ENCODE data around the gene PALLD. TPM values are rescaled to one million over a fixed set of nuclear protein-coding genes. Genes with fewer than 3 reads are reported as not detected.

PALLD gene
- polyA plus RNA-seq, 1 donor (not counting 4 experiments of a cell fraction or from before 2014, with no cell fraction given) = 136 TPM

- Histone ChIP-seq H2AFZ (ENCODE audit: control insufficient read depth, low read length) (no peak overlapping the region), H3K9ac (ENCODE audit: control insufficient read depth, extremely low read depth, insufficient read depth, low read length) (no peak overlapping the region), H3K79me2 (ENCODE audit: control insufficient read depth, insufficient read depth, low read length) (no peaks in the 10 kb centered on the region), H3K9me1 (ENCODE audit: control insufficient read depth, extremely low read depth, insufficient read depth, low read length) (no peaks in the 10 kb centered on the region), H3K9me3 (ENCODE audit: control insufficient read depth, low read depth, low read length) (no peaks in the 10 kb centered on the region), H3K27me3 (ENCODE audit: control insufficient read depth, extremely low read depth, insufficient read depth, low read length) (no peaks in the 10 kb centered on the region), H3K27ac (ENCODE audit: control insufficient read depth, insufficient read depth, low read length) (no peak overlapping the region), H3K4me2 (ENCODE audit: control insufficient read depth, extremely low read depth, insufficient read depth, low read depth, low read length) (no peak overlapping the region), H4K20me1 (ENCODE audit: control insufficient read depth, extremely low read depth, insufficient read depth, low read length) (no peaks in the 10 kb centered on the region), H3K4me3 (ENCODE audit: control insufficient read depth in 2 of 3, extremely low read depth in 1 of 3, insufficient read depth in 2 of 3, low read depth in 1 of 3, low read length in 3 of 3) (no peak overlapping the region), H3K36me3 (ENCODE audit: control insufficient read depth in 2 of 2, extremely low read depth in 1 of 2, insufficient read depth in 2 of 2, low read length in 2 of 2) (no peaks in the 10 kb centered on the region), H3K4me1 (ENCODE audit: control insufficient read depth, extremely low read depth, insufficient read depth, low read length) (peaks cover 14% of the 10 kb centered on the region)
- no peak for TF ChIP-seq EZH2 (IDR thresholded peaks at IDR 0.05; ENCODE audit: low read length)
- no peak for TF ChIP-seq CTCF (optimal IDR thresholded peaks at IDR 0.05 in 1 of 3, IDR thresholded peaks at IDR 0.05 in 1 of 3, conservative IDR thresholded peaks at IDR 0.05 in 1 of 3; ENCODE audit: extremely low read depth in 1 of 3, insufficient read depth in 2 of 3, low read length in 3 of 3)
- FAIRE-seq = peak; percentile 56
- dilution Hi-C loops (cut with MboI; ENCODE audit: extremely low pct_ligation_motif_present, low sequenced_read_pairs) = no loop called here
- DNase-seq (ENCODE audit: low read depth, low spot score) = no peak
Measured at GRCh38 chr4:168662297-168662984, 165.6 kb downstream of the PALLD start.

- DNase-seq (ENCODE audit: low read depth, low spot score) = no peak
- Histone ChIP-seq H3K9me1 (ENCODE audit: control insufficient read depth, extremely low read depth, insufficient read depth, low read length) (no peaks in the 10 kb centered on the region), H2AFZ (ENCODE audit: control insufficient read depth, low read length) (no peak overlapping the region), H3K4me1 (ENCODE audit: control insufficient read depth, extremely low read depth, insufficient read depth, low read length) (peaks cover 14% of the 10 kb centered on the region), H3K9me3 (ENCODE audit: control insufficient read depth, low read depth, low read length) (no peaks in the 10 kb centered on the region), H3K79me2 (ENCODE audit: control insufficient read depth, insufficient read depth, low read length) (no peaks in the 10 kb centered on the region), H3K36me3 (ENCODE audit: control insufficient read depth in 2 of 2, extremely low read depth in 1 of 2, insufficient read depth in 2 of 2, low read length in 2 of 2) (no peaks in the 10 kb centered on the region), H3K27ac (ENCODE audit: control insufficient read depth, insufficient read depth, low read length) (no peak overlapping the region), H3K4me2 (ENCODE audit: control insufficient read depth, extremely low read depth, insufficient read depth, low read depth, low read length) (no peak overlapping the region), H3K4me3 (ENCODE audit: control insufficient read depth in 2 of 3, extremely low read depth in 1 of 3, insufficient read depth in 2 of 3, low read depth in 1 of 3, low read length in 3 of 3) (no peak overlapping the region), H3K9ac (ENCODE audit: control insufficient read depth, extremely low read depth, insufficient read depth, low read length) (no peak overlapping the region), H3K27me3 (ENCODE audit: control insufficient read depth, extremely low read depth, insufficient read depth, low read length) (no peaks in the 10 kb centered on the region), H4K20me1 (ENCODE audit: control insufficient read depth, extremely low read depth, insufficient read depth, low read length) (no peaks in the 10 kb centered on the region)
- dilution Hi-C loops (cut with MboI; ENCODE audit: extremely low pct_ligation_motif_present, low sequenced_read_pairs) = no loop called here
- TF ChIP-seq EZH2 (IDR thresholded peaks at IDR 0.05; ENCODE audit: low read length) = no peak
- TF ChIP-seq CTCF (optimal IDR thresholded peaks at IDR 0.05 in 1 of 3, IDR thresholded peaks at IDR 0.05 in 1 of 3, conservative IDR thresholded peaks at IDR 0.05 in 1 of 3; ENCODE audit: extremely low read depth in 1 of 3, insufficient read depth in 2 of 3, low read length in 3 of 3) = no peak
- FAIRE-seq = no peak
Measured at GRCh38 chr4:168664242-168664891, 167.5 kb downstream of the PALLD start.

Measured in keratinocyte (primary cell).